Lung microvascular endothelial cell (primary cell): Measurements from ENCODE around the gene GABBR2. TPM values are rescaled to one million over a fixed set of nuclear protein-coding genes. Genes with fewer than 3 reads are reported as not detected.

Experiments used
- DNase-seq, 2 donors: peaks; one replicate each; pipeline versions ENCODE4 v3.0.0 to v3.0.0-alpha.2; 2010; ENCODE audit warnings: low read depth in 2 of 2
- total RNA-seq: library from RNA; depleted of rRNA; stranded (reverse); fragments of >200 nt; gene quantifications from 2 replicates; pipeline ENCODE4 v1.2.1, GENCODE V29; 2014

Gene GABBR2
- total RNA-seq, 1 donor from 2014 or later, result 1.2 TPM

- DNase-seq, result no peak
Measured at GRCh38 chr9:98324801-98325200, 383.9 kb downstream of the GABBR2 start.

- no peak for DNase-seq
Measured at GRCh38 chr9:98323831-98324135, 385.0 kb downstream of the GABBR2 start.

DNA sequence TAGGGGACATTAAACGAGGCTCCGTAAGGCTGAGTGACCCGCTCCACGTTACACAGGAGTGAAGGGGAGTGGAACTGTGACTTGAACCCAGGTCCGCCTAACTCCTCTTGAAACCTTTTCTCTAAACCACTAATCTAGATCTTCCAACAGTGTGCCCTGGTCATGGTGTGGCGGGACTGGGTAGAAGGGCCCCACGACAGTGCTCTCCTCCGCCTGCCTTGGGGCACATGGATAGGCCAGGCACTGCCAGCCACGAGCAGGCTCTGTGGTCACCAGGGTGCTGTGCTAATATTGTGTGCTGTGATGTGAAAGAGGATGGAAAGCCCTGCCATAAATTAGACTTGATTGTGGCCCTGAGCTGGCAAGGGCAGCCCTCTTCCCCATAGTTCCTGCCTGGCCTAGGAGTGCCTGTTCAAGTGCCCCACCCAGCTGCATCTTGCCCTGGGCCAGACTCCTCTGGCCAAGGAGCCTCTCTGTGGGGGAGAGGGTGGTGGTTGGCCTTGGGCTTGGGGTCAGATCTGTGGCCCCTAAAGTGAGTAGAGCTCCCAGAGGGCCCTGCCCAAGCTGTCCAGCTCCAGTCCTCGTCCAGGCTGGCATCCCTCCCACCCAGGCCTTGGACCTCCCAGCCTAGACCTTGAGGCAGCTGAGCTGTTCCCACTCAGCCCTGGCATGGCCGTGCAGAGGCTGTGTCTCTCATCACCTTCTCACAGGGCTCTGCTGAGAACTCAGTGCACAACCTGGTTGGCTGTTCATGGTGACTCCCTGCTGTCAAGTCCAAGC, 385.5 kb downstream of the GABBR2 start:
- no peak for DNase-seq

DNA sequence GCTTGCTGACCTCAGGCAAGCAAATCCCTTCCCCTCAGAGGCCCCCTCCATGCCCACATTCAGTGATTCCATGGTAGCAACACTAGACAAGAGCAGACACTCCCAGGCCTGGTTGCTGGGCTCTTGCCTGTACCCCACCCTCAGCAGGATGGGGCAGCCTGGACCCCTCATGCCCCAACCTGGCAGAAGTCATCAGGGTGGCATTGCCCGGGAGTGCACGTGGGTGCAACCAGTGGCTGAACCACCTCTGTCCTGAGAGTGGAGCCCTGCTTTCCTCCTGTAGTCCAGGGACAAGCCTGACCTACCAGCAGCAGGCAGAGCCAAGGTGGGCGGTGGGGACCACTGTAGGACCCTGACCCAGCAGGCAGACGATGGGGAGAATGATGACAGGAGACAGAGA, 387.5 kb downstream of the GABBR2 start:
- DNase-seq, result no peak

DNA sequence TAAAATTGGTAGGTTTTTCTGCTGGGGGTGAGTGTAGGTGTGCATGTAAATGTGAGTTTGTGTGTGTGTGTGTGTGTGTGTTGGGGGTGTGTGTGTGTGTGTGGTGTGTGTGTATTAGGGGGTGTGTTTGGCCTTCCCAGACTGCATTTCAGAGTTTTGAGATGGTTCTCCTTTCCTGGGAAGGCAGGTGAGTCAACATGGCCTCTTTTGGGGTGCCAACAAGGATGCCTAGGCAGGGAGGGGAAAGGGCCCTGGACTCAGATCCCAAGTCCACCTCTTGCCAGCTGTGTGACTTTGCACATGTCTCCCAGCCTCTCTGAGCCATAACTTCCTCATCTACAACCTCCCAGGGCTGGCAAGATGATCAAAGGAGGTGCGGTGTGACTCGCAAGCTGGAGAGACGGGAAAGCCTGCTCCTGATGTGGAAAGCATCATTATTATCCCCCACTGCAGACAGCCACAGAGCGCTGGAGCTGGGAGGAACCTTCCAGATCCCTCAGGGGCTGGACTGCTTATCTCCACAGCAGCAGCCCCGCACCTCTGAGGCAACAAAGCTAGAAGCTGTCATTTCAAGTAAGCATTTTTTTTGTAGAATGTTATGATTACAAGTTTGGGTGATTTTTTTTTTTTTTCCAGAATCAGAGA, 389.8 kb downstream of the GABBR2 start:
- no peak for DNase-seq

DNA sequence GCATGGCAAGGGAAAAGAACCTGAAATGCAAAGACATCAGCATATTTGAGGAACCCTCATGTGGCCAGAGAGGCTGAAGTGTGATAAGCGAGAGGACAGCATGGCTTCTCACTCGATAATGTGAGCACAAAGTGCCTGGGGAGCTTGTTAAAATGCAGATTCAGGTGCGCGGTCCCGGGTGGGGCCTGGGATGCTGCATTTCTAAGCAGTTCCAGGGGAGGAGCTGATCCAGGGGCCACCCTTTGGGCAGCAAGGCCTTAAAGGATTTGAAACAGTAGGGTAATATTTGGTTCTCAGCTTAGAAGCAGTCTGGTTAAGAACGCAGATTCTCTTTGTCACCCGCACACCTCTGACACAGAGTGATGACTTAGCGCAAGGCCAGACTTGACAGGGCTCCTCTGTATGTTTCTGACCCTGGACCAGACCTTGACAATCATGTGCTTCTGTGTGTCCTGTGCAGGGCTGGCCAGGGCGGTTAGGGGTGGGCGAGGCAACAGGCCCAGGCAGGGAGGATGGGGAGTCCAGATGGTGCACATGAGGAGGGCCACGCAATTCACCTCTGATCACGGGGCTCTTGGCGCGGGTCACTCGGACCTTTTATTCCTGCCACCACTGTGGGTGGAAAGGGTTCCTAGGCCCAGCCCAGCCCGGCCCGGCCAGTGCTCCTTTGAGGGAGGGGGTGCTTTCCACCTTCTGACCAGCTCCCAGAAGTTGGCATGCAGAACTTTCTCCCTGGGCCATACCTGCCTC, 390.5 kb downstream of the GABBR2 start:
- no peak for DNase-seq

DNA sequence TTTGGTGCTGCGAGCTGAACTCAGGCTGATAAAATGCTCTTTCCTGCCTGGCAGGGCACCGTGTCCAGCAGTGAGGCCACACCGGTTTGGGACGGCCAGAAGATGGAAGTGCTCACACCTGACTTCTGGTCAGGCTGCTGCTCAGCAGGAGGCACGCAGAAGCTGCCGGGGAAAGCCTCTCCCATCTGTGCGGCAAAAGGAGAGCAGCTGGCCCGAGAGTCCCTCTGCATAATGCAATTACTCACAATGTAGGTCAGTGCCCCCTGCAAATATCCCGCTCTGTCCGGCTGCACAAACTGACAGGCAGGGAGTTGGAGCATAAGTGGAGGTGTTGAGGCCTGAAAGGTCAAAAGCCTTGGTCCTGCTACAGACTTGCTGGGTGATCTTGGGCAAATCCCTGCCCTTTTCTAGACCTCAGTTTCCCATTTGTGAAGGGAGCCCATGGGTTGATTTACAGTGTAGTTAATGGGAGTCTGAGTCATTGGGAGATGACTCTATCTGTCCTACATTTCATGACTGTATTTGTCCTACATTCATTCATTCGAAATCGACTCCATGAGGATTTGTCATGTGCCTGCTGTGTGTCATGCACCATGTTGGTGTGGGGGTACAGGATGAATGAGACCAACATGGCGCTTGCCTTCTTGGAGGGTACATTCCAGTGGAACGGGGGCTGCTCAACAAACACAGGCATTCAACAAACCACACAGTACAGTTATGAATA, 391.4 kb downstream of the GABBR2 start:
- peak; percentile 64 to 81 for DNase-seq

DNA sequence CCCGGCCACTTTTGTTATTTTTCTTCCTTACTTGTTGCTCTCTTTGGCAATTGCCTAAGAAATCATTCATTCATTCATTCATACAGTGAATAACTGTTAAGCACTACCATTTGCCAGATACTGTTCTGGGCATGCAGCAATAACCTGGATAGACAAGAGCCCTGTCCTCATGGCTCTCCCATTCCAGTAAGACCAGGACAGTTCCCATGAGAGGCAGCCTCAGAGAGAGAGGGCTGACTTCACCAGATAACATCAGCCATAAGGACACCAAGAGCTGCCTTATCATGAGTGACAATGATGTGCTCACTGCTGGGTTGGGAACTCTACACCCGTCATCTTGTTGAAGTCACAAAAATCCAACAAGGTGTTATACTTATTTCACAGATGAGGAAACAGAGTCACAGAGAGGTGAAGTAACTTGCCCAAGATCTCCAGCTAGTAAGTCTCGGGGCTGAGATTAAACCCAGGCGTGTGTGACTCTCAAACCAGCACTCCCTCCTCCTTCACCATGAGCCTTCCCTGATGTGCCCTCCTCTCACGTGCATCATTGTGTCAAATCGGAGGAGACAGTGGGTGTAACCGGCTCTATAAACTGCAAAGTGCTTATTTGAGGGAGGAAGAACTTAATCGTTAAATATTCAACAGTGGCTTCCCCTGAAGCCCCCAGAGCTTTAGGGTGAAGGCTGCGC, 392.1 kb downstream of the GABBR2 start:
- DNase-seq, result no peak

GRCh38 chr9:98315551-98316060, 393.1 kb downstream of the GABBR2 start:
- peak; percentile 86 to 91 for DNase-seq

DNA sequence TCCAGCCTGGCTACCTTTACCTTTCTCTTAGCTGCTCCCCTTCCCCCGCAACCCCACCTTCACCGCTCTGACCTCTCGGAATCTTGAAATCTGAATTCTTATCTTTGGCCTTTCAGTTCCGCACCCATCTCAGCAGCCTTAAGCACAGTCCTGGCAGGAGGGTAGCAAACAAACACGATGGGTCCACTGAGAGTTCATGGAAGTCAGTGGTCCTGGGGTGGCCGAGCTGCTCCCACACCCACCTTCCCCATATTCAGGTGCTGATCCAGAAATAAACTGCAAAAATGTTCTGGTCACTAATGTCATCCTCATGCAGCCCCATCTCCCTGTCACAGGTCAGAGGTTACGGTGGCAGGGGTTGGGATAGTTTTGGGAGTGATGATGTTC, 393.7 kb downstream of the GABBR2 start:
- no peak for DNase-seq

GRCh38 chr9:98314381-98315066, 394.2 kb downstream of the GABBR2 start:
- peak in 1 of 2 donors; percentile 41 for DNase-seq

GRCh38 chr9:98312365-98312764, 396.4 kb downstream of the GABBR2 start:
- no peak for DNase-seq

DNA sequence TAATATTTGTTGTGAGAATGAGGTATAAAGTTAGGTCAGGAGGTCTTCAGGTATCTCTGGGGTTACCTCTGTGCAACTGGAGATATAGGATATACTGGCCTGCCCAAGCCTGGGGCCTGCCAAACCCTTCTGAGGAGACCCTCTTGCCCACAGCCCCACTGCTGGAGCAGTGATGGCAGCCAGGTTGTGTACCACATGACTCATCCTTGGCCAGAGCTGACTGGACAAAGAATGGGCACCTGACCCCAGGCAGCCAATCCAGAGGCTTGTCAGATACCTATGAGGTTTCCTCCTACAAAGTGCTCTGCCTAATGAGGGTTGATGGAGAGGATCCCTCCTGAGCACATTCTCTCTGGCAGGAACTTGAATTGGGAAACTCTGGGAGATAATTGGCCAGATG, 397.2 kb downstream of the GABBR2 start:
- DNase-seq, result no peak

DNA sequence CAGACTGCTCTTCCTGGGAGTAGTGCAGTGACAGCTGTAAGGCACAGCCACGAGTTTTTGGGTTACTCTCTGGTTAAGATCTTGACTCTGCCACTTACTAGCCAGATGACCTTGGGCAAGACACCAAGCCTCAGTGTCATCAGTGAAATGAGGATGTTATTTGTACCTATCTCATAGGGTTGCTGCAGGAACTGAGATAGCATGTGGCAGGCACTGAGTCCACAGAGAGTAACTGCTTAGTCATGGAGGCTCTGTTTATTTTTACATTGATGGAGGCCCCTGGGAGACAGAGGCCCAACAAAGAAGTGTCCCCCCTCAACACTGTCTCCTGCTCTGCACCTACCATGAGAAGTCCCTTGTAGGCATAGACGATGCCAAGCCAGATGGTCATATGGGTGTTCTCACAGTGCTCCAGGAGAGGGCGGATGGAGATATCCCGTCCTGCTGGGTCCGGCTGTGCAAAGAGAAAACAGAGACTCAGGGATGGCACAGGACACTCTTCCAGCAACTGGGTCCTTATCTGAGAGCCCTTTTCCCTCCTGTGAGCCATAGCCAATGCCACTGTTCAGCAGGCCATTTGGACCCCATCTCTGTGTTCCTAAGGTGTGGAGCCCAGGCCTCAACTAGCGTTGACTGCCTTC, 397.9 kb downstream of the GABBR2 start:
- DNase-seq, result no peak

DNA sequence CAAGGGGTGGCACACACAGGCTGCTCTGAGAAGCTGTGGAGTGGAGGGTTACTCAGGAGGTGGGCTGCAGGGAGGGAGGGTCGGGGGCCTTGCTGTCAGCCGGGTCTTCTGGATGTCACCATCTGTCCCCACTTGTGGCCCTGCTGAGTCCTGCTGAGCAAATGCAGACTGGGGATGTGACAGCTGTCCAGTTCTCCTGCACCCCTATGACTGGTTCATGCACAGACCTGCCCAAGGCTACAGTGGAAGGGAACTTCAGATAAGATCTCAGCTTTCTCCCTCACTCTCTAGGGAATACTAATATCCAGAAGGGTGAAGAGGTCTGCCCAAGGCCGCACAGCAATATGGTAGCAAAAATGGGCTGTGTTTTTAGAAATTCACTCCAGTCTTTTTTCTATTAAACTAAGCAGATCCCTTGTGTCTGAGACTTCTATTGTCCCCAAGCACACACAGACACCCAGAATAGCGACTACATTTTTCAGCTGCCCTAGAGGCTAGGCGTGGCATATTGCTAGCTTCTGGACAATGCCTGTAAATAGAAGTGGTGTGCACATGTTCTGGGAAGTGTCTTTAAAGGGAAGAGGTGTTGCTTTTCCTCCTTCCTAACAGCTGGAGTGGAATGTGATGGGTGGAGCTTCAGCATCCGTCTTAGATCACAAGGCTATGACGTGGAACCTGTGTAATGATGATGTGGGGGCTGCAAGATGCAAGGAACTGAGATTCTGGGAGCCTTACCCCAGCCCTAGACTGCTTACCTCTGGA, 402.2 kb downstream of the GABBR2 start:
- peak in 1 of 2 donors; percentile 29 for DNase-seq

DNA sequence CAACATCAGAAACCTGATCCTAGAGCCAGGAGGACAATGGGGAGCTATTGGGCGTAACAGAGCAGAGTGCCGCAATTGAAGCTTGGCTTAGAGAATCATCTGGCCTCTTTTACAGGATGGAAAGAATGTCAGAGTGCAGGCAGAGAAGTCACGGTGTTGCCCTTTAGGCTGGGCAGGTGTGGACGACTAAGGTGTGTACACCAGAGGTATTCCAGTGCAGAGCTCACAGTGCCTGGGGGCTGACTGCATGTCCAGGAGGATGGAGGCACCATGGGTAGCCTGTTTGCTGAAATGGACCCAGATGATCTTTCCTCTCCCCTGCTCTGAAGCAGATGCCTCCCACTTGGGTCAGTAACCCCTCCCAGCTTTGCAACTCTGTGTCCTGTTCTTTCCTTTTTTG, 404.4 kb downstream of the GABBR2 start:
- DNase-seq, result no peak

DNA sequence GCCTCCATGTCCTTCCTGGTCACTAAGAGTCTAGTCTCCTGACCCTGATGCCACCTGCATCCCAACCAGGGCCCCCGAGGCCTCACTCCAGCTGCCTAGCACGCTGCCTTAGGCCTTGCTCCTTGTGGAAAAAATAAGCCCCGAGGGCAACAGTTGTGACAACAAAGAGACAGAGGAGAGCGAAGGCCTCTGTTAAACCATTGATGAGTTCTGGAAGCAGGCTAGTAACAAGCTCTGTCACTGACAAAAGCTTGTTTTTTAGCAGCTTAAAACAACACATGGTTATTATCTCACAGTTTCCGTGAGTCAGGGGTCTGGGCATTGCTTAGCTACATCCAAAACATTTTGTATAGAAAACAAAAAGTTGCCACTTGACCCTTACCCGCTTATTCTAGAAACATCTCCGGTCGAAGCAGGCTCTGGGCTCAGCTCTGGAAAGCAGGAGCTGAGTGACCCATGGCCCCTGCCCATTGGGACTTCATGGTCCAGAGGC, 405.1 kb downstream of the GABBR2 start:
- peak in 1 of 2 donors; percentile 86 for DNase-seq

DNA sequence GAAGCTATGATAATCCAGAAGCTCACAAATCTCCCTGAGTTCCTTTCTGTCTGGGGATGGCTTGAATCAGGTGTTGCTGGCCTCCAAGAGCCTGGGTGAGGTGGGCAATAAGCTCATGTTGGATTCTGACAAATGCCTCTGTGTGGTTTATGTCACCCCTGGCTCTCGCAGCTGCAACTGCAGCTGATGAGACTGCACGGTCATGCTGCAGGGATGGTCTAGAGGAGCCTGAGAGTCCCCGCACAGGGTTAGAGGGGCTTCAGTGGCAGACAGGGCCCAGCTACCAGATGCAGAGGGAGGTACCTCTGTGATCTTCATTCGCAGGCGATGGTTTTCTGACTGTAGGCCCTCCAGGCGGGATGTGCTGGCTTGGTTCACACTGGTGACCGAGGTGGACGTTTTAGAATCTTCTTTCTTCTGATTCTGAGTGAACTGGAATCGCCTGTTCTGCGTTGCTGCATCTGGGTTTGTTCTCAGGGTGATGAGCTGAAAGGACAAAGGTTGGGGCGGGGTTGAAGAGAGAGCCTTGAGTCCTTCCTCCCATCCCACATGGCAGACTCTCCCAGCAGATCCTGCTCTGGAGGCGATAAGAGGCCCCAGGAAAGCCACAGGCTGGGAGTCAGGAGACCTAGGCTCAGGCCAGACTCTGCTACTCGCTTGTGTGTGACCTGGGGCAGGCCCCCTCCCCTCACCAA, 405.6 kb downstream of the GABBR2 start:
- DNase-seq, result no peak

GRCh38 chr9:98302150-98302549, 406.6 kb downstream of the GABBR2 start:
- DNase-seq, result no peak
